HepG2 (cell line): ENCODE measurements around the gene TNKS1BP1. TPM values are rescaled to one million over a fixed set of nuclear protein-coding genes. Genes with fewer than 3 reads are reported as not detected.

ENCODE experiments used
- ARID4A ChIP-seq: sonication (generic); formaldehyde crosslinking; IDR thresholded peaks from 2 replicates; pipeline ENCODE4 v1.5.0; 2020; ENCODE audit warnings: mild to moderate bottlenecking, missing genetic modification reagents, borderline replicate concordance
- FOSL2 ChIP-seq: sonication (generic); formaldehyde crosslinking; IDR thresholded peaks from 2 replicates; pipeline ENCODE4 v1.4.0; 2020; ENCODE audit warnings: missing genetic modification reagents
- GABPB1 ChIP-seq: IDR thresholded peaks from 2 replicates; pipeline ENCODE4 v1.6.1; 2016; ENCODE audit warnings: mild to moderate bottlenecking, missing genetic modification reagents, moderate library complexity, missing compliant biosample characterization
- HIVEP1 ChIP-seq: sonication (generic); formaldehyde crosslinking; IDR thresholded peaks from 2 replicates; pipeline ENCODE4 v1.4.0; 2020; ENCODE audit warnings: mild to moderate bottlenecking, missing genetic modification reagents
- IRF2 ChIP-seq: IDR thresholded peaks from 2 replicates; pipeline ENCODE4 v1.6.1; 2018; ENCODE audit warnings: missing genetic modification reagents, missing compliant biosample characterization
- JDP2 ChIP-seq: sonication (generic); formaldehyde crosslinking; IDR thresholded peaks from 2 replicates; pipeline ENCODE4 v1.8.1; 2022; ENCODE audit warnings: missing genetic modification reagents, borderline replicate concordance
- KAT8 ChIP-seq: IDR thresholded peaks from 2 replicates; pipeline ENCODE4 v1.6.1; 2016; ENCODE audit warnings: missing genetic modification reagents, missing compliant biosample characterization
- KDM3A ChIP-seq: IDR thresholded peaks from 2 replicates; pipeline ENCODE4 v1.6.1; 2018; ENCODE audit warnings: low read depth, missing compliant biosample characterization
- NONO ChIP-seq, 2 experiments: fragments of 450-650 bp in 1 of 2; sonication (generic) in 1 of 2; formaldehyde crosslinking in 1 of 2; IDR thresholded peaks in 1 of 2; conservative IDR thresholded peaks in 1 of 2; 2 replicates each; pipeline versions ENCODE4 v1.6.1 to v1.8.0; 2017 to 2022; ENCODE audit warnings: mild to moderate bottlenecking in 1 of 2, missing genetic modification reagents in 1 of 2, moderate library complexity in 1 of 2
- RFX3 ChIP-seq: IDR thresholded peaks from 2 replicates; pipeline ENCODE4 v1.6.1; 2016; ENCODE audit warnings: missing biosample characterization, missing genetic modification reagents
- SAFB2 ChIP-seq: sonication (generic); formaldehyde crosslinking; IDR thresholded peaks from 2 replicates; pipeline ENCODE4 v1.5.1; 2020; ENCODE audit warnings: missing genetic modification reagents, low read depth, mild to moderate bottlenecking, borderline replicate concordance
- SAP130 ChIP-seq: IDR thresholded peaks from 2 replicates; pipeline ENCODE4 v1.6.1; 2016; ENCODE audit warnings: low read depth
- SKI ChIP-seq: fragments of 450-650 bp; IDR thresholded peaks from one replicate; pipeline ENCODE4 v1.6.1; 2018; ENCODE audit warnings: mild to moderate bottlenecking; ENCODE audit not compliant: partially characterized antibody
- TBL1XR1 ChIP-seq: fragments of 150-350 bp; IDR thresholded peaks from 2 replicates; pipeline ENCODE4 v1.6.1; 2014; ENCODE audit warnings: borderline replicate concordance, low read length; ENCODE audit not compliant: partially characterized antibody
- U2AF1 ChIP-seq: fragments of 200-400 bp; formaldehyde crosslinking; optimal IDR thresholded peaks from 2 replicates; pipeline ENCODE3; 2017; ENCODE audit warnings: mild to moderate bottlenecking, low read depth, low read length
- YY1 ChIP-seq: IDR thresholded peaks from 2 replicates; pipeline ENCODE4 v1.6.1; 2011; ENCODE audit warnings: low read length, low read depth, moderate library complexity, mild to moderate bottlenecking; ENCODE audit not compliant: insufficient read depth, insufficient replicate concordance
- ZBTB1 ChIP-seq: sonication (generic); formaldehyde crosslinking; IDR thresholded peaks from 2 replicates; pipeline ENCODE4 v1.4.0; 2020; ENCODE audit warnings: missing genetic modification reagents, borderline replicate concordance
- ZBTB25 ChIP-seq: IDR thresholded peaks from 2 replicates; pipeline ENCODE4 v1.6.1; 2018; ENCODE audit warnings: missing genetic modification reagents
- ZNF12 ChIP-seq: sonication (generic); formaldehyde crosslinking; IDR thresholded peaks from 2 replicates; pipeline ENCODE4 v1.5.0; 2020; ENCODE audit warnings: missing genetic modification reagents
- ZNF180 ChIP-seq: sonication (generic); formaldehyde crosslinking; IDR thresholded peaks from 2 replicates; pipeline ENCODE4 v1.4.0; 2020; ENCODE audit warnings: low read depth, missing genetic modification reagents, borderline replicate concordance
- ZNF430 ChIP-seq: sonication (generic); formaldehyde crosslinking; IDR thresholded peaks from 2 replicates; pipeline ENCODE4 v1.9.0; 2021; ENCODE audit warnings: mild to moderate bottlenecking, missing genetic modification reagents
- ZNF574 ChIP-seq: sonication (generic); formaldehyde crosslinking; IDR thresholded peaks from 2 replicates; pipeline ENCODE4 v1.4.0; 2020; ENCODE audit warnings: missing genetic modification reagents
- polyA plus RNA-seq, 8 experiments: library from polyadenylated mRNA; depleted of rRNA in 3 of 8; stranded (reverse) in 7 of 8; unstranded in 1 of 8; fragments of >200 nt; fragmentation: Illumina TruSeq in 4 of 8; extraction: Trizol in 4 of 8; gene quantifications; 2 replicates each; pipeline versions ENCODE4 v1.2.1 to v1.2.3, GENCODE V29; 2011 to 2016; ENCODE audit warnings: low read depth in 4 of 8, missing spikeins in 1 of 8, mixed read lengths in 1 of 8; ENCODE audit not compliant: insufficient read depth in 1 of 8
- total RNA-seq, 5 experiments: library from RNA; depleted of rRNA; stranded (reverse); fragments of >200 nt; fragmentation: Illumina TruSeq; extraction: Trizol; gene quantifications; 2 replicates each; pipeline ENCODE4 v1.2.3, GENCODE V29; 2016; ENCODE audit warnings: low read depth in 1 of 5

The TNKS1BP1 gene
- total and polyA plus RNA-seq, 2 of the 13 experiments (the other 11 are each of a cell fraction or from before 2014, with no cell fraction given): 13.7 to 15.0 TPM

GRCh38 chr11:57335343-57336110, 10.8 kb upstream of the TNKS1BP1 start, which contains the start of gene SSRP1 (continued):
- TF ChIP-seq IRF2 (CRISPR knock-in tag) (peak; percentile 71; the same call in 1 of the 2 replicates), KAT8 (CRISPR knock-in tag) (peak; percentile 90), ZBTB25 (CRISPR knock-in tag) (peak; percentile 75; the same call in 1 of the 2 replicates), JDP2 (no peak), GABPB1 (CRISPR knock-in tag) (peak; percentile 93), HIVEP1 (peak; percentile 38; the same call in 1 of the 2 replicates), ZBTB1 (CRISPR knock-in tag) (no peak), ZNF430 (CRISPR knock-in tag) (peak; percentile 57), ZNF12 (0 out of 2 replicates have a peak, but pooled peaks have one; percentile 14), KDM3A (CRISPR knock-in tag) (peak; percentile 49; the same call in 1 of the 2 replicates), U2AF1 (peak; percentile 89), SKI (no peak), SAFB2 (CRISPR knock-in tag) (0 out of 2 replicates have a peak, but pooled peaks have one; percentile 45), SAP130 (CRISPR knock-in tag) (peak; percentile 89), YY1 (peak; percentile 58), ZNF574 (CRISPR knock-in tag) (peak; percentile 98), ZNF180 (CRISPR knock-in tag) (no peak), RFX3 (CRISPR knock-in tag) (peak; percentile 72), NONO (IDR thresholded peaks at IDR 0.05) (no peak), NONO (CRISPR knock-in tag; conservative IDR thresholded peaks at IDR 0.05) (peak; percentile 88), TBL1XR1 (peak; percentile 64), FOSL2 (CRISPR knock-in tag) (peak; percentile 53), ARID4A (CRISPR knock-in tag) (peak; percentile 79)
